Kidney epithelial cell (primary cell): ENCODE data around the gene TRPM4. TPM values are rescaled to one million over a fixed set of nuclear protein-coding genes. Genes with fewer than 3 reads are reported as not detected.
A peak's percentile ranks its signal among the peaks of the same experiment; 100 is the strongest.
"Not testable (repeated sequence)": the region's sequence is repeated elsewhere in the genome, so short reads cannot be mapped to it uniquely, and the experiment has no call there.

Experiments
- DNase-seq: peaks from one replicate; pipeline ENCODE4 v3.0.0-alpha.2; 2010; ENCODE audit warnings: low read depth
- H3K27me3 ChIP-seq: 2 replicates; pipeline ENCODE4 v1.6.0; 2011; ENCODE audit warnings: low read length; ENCODE audit not compliant: control insufficient read depth, insufficient read depth
- H3K36me3 ChIP-seq: 2 replicates; pipeline ENCODE4 v1.5.1; 2011; ENCODE audit warnings: low read length; ENCODE audit not compliant: control insufficient read depth, insufficient read depth
- H3K4me3 ChIP-seq: 2 replicates; pipeline ENCODE4 v1.5.1; 2011; ENCODE audit warnings: low read depth, mild to moderate bottlenecking, control low read depth, low read length
- CTCF ChIP-seq: IDR thresholded peaks from 2 replicates; pipeline ENCODE4 v1.5.1; 2011; ENCODE audit warnings: mild to moderate bottlenecking, moderate library complexity, low read length, control low read depth, inconsistent platforms; ENCODE audit not compliant: insufficient read depth, poor library complexity, severe bottlenecking
- total RNA-seq: library from RNA; depleted of rRNA; stranded (reverse); fragments of >200 nt; gene quantifications from 2 replicates; pipeline ENCODE4 v1.2.3, GENCODE V29; 2015

The TRPM4 gene
- total RNA-seq, 1 donor from 2014 or later: 13.5 TPM

DNA sequence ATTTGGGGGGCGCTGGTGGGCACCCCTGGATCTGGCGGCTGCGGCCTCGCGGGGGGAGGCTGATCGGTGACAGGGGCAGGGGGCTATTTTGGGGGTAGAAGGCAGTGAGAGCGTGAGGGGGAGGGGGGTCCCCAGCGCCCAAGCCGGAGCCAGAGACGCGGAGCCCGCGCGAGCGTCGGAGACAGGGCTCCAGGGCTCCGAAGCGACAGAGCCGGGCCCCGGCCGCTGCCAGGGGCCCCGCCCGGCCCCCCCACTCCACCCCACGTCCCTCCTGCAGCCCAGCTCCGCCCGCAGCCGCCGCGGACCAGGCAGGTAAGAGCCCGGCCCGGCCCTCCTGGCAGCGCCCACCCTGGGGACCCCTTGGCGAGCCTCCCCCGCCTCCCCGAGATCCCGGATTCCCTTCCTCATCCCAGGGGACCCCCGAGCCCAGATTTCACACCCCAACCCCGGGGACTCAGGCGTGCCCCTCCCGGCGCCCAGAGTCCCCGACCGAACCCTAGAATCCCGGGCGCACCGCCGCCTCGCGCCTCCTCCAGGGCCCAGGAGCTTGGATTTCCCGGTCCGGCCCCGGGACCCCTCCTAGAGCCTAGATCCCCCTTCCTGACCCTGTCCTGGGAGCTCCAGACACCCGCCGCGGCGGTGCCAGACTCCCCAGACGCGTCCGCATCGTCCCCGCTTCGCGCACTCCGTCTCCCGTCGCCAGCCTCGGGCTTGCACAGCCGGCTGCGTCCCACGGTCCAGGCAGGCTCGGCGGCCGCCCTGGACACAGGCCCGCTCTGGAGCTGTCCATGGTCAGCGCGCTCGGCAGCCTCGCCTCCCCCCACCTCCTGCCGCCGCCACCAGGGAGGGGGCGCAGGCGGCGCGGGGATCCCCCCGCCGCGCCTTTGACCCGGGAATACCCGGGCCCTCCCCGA, 37.9 kb upstream of the TRPM4 start, which contains the start of gene PPFIA3:
PPFIA3 (plus strand) TSS at position 134 of the 914 bp plus-strand sequence. CDS start 8,330 bp downstream, outside the sequence.
- H3K27me3 ChIP-seq: peaks cover 17% of the 10 kb centered on the region
- TF ChIP-seq CTCF: no peak
- no peaks in the 10 kb centered on the region for H3K36me3 ChIP-seq
- H3K4me3 ChIP-seq: peak within 1 kb of the TSS; percentile 56
- DNase-seq: no peak

- H3K4me3 ChIP-seq: no peak overlapping the region
- TF ChIP-seq CTCF: no peak
- DNase-seq: no peak
- peaks cover 21% of the 10 kb centered on the region for H3K27me3 ChIP-seq
- H3K36me3 ChIP-seq: no peaks in the 10 kb centered on the region
Observed at GRCh38 chr19:49120325-49120683, 37.3 kb upstream of the TRPM4 start.

GRCh38 chr19:49120868-49121267, 36.7 kb upstream of the TRPM4 start:
- H3K36me3 ChIP-seq: no peaks in the 10 kb centered on the region

DNA sequence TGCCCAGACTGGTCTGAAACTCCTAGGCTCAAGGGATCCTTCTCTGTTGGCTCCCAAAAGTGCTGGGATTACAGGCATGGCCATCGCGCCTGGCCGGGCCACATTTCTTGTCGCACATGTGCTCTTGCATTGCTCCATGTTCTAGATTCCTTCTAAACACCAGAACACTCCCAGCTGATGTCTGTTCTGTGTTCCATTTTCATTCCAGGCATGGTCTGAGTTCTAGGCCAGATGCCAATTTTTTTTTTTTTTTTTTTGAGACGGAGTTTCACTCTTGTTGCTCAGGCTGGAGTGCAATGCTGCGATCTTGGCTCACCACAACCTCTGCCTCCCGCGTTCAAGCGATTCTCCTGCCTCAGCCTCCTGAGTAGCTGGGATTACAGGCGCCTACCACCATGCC, 35.8 kb upstream of the TRPM4 start:
- not testable (repeated sequence) for H3K4me3 ChIP-seq, H3K36me3 ChIP-seq, DNase-seq
- H3K27me3 ChIP-seq: peaks cover 23% of the 10 kb centered on the region

More at GRCh38 chr19:49120868-49121267, 36.7 kb upstream of the TRPM4 start:
- TF ChIP-seq CTCF: no peak
- H3K27me3 ChIP-seq: peaks cover 23% of the 10 kb centered on the region
- no peak for DNase-seq
- H3K4me3 ChIP-seq: no peak overlapping the region

DNA sequence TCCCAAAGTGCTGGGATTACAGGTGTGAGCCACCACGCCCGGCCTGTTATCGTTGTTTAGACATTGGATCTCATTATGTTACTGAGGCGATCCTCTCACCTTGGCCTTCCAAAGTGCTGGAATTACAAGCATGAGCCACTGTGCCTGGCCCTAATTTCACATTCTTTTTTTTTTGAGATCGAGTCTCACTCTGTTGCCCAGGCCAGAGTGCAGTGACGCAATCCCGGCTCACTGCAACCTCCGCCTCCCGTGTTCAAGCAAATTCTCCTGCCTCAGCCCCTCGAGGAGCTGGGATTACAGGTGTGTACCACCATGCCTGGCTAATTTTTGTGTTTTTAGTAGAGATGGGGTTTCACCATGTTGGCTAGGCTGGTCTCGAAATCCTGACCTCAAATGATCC, 34.3 kb upstream of the TRPM4 start:
- not testable (repeated sequence) for H3K4me3 ChIP-seq, H3K36me3 ChIP-seq, DNase-seq
- H3K27me3 ChIP-seq: peaks cover 23% of the 10 kb centered on the region

GRCh38 chr19:49125025-49125731, 32.4 kb upstream of the TRPM4 start:
- H3K4me3 ChIP-seq: no peak overlapping the region
- no peak for TF ChIP-seq CTCF
- peaks cover 14% of the 10 kb centered on the region for H3K27me3 ChIP-seq
- no peaks in the 10 kb centered on the region for H3K36me3 ChIP-seq
- DNase-seq: no peak

GRCh38 chr19:49126575-49126974, 31.0 kb upstream of the TRPM4 start:
- no peak for TF ChIP-seq CTCF
- Histone ChIP-seq H3K4me3 (no peak overlapping the region), H3K27me3 (peaks cover 6% of the 10 kb centered on the region), H3K36me3 (no peaks in the 10 kb centered on the region)
- no peak for DNase-seq

DNA sequence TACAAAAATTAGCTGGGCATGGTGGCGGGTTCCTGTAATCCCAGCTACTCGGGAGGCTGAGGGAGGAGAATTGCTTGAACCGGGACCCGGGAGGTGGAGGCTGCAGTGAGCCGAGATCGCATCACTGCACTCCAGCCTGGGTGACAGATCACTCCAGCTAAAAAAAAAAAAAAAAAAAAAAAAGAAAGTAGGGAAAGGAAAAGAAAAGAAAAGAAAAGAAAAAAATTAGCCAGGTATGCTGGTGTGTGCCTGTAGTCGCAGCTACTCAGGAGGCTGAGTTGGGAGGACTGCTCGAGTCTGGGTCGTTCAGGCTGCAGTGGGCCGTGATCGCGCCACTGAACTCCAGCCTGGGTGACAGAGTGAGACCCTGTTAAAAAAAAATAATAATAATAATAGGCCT, 30.4 kb upstream of the TRPM4 start:
- H3K4me3 ChIP-seq, DNase-seq, H3K36me3 ChIP-seq, H3K27me3 ChIP-seq: not testable (repeated sequence)
